ENCODE results near the gene FBLN1.

GRCh38 chr22:45612940-45613339, 110.3 kb downstream of the FBLN1 start:
- TF ChIP-seq TAF1 (IDR thresholded peaks at IDR 0.05; ENCODE audit: low read depth, low read length) (no peak), POLR2A (IDR thresholded peaks at IDR 0.05; ENCODE audit: low read depth, low read length) (no peak), PAX5 (IDR thresholded peaks at IDR 0.05; ENCODE audit: insufficient read depth, low read length, severe bottlenecking) (no peak), POLR2AphosphoS5 (IDR thresholded peaks at IDR 0.05; ENCODE audit: low read depth, low read length) (no peak)

Data from GM12891 (cell line).